HCEC 1CT (cell line): ENCODE measurements around the gene ZBTB45.
A peak's percentile ranks its signal among the peaks of the same experiment; 100 is the strongest.
"Not testable (repeated sequence)": the region's sequence is repeated elsewhere in the genome, so short reads cannot be mapped to it uniquely, and the experiment has no call there.

Experiments used
- DNase-seq: peaks from one replicate; pipeline ENCODE4 v3.0.0-alpha.2; 2017

The ZBTB45 gene

GRCh38 chr19:58474997-58475713 lies 44.5 kb downstream of the ZBTB45 start:
- DNase-seq: no peak

- DNase-seq: peak; percentile 25
These were observed 45.2 kb downstream of the ZBTB45 start for GRCh38 chr19:58474291-58474996.

GRCh38 chr19:58473775-58474174 lies 45.8 kb downstream of the ZBTB45 start:
- DNase-seq: no peak

- DNase-seq: no peak
These were observed 47.9 kb downstream of the ZBTB45 start for GRCh38 chr19:58471736-58472135.

GRCh38 chr19:58470837-58471543 lies 48.6 kb downstream of the ZBTB45 start:
- DNase-seq: not testable (repeated sequence)

GRCh38 chr19:58469241-58470013 lies 50.2 kb downstream of the ZBTB45 start:
- DNase-seq: no peak

- no peak for DNase-seq
These were observed 51.3 kb downstream of the ZBTB45 start for GRCh38 chr19:58468216-58468839.

- peak; percentile 93 for DNase-seq
These were observed 52.6 kb downstream of the ZBTB45 start, which contains the start of gene ZNF324 for GRCh38 chr19:58466760-58467589. ZNF324 (plus strand) TSS chr19:58467080; CDS start chr19:58469186, 2,106 bp downstream.

- no peak for DNase-seq
These were observed 53.4 kb downstream of the ZBTB45 start for GRCh38 chr19:58466089-58466759.
